CD4-positive, alpha-beta T cell treated with Interferon gamma for 1 hour (primary cell): Measurements from ENCODE around the gene STAP2.
A peak's percentile ranks its signal among the peaks of the same experiment; 100 is the strongest.
"Not testable (repeated sequence)": the region's sequence is repeated elsewhere in the genome, so short reads cannot be mapped to it uniquely, and the experiment has no call there.

Experiments
- DNase-seq: peaks from one replicate; pipeline ENCODE4 v3.0.0-alpha.2; 2020

STAP2 gene

DNA sequence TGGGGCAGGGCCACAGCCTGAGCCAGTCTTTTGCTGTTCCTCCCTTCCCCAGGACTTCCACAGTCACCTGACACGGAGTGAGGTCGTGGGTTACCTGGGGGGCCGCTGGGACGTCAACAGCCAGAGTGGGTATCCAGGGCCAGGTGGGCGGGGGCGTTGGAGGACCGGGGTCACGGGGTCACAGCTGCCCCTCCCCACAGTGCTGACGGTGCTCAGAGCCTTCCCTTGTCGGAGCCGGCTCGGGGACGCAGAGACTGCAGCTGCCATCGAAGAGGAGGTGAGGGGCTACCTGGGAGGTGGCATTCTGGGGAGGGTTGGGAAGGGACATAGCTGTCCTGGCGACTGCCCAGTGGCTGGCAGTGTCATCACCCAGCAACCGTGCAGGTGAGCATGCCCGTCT, 16.3 kb upstream of the STAP2 start:
- DNase-seq: no peak

DNA sequence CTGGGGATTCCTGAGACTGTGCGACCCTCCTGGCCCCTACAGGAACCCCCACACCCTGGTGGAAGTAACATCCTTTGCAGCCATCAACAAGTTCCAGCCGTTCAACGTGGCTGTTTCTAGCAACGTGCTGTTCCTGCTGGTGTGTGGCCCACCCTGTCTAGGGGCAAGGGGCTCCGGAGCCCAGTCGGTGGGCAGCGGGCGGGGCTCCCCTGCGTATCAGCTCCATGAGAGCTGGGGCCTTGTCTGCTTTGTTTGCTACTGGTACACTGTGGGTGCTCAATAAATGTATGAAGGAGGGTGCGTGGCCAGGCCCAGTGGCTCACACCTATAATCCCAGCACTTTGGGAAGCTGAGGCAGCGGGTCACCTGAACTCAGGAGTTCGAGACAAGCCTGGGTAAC, 15.7 kb upstream of the STAP2 start:
- no peak for DNase-seq

DNA sequence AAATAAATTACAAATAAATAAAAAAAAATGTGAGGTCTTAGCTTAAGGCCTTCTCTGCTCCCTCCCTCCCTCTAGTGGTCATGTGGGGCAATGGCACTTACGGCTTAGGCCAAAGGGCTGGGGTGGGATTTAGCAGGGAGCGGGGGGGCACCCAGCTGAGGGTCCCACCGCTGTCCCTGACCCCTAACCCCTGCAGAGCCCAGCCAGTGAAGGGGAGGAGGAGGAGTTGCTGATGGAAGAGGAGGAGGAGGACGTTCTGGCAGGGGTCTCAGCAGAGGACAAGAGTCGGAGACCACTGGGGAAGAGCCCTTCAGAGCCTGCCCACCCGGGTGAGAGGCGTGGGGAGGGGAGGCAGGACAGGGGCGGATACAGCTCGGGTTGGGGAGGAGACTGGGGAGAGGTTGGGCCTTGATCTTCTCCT, 14.1 kb upstream of the STAP2 start:
- peak; percentile 48 for DNase-seq

DNA sequence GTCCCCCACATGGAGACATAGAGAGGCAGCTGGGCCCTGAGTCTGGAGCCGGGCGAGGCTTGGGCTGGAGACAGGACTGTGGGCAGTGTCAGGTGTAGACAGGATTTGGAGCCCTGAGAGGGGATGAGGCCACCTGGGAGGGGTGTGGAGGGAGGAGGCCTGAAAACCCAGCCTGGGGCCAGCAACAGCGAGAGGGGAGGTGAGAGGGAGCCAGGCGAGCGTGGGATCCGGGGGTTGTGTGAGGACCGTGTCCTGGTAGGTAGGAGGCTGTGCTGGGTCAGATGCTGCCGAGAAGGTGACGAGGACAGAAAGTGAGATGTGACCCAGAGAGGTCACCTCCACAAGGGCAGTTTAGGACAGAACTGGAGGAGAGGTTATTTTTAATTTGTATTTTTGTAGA, 12.1 kb upstream of the STAP2 start:
- no peak for DNase-seq

DNA sequence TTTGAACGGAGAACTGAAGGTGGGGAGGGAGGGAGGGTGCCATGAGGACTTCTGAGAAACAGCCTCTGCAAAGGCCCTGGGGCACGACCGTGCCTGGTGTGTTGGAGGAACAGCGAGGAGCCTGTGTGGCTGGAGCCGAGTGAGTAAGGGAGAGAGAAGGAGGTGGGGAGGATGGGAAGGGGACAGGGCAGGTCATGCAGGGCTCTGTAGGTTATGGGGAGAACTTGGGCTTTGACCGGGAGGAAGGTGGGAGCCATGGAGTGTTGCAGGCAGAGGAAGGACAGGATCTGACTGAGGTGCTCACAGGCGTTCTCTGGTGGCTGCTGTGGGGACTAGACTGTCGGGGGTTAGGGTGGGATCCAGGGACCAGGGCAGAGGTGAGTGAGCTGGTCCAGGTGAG, 11.5 kb upstream of the STAP2 start:
- DNase-seq: no peak

DNA sequence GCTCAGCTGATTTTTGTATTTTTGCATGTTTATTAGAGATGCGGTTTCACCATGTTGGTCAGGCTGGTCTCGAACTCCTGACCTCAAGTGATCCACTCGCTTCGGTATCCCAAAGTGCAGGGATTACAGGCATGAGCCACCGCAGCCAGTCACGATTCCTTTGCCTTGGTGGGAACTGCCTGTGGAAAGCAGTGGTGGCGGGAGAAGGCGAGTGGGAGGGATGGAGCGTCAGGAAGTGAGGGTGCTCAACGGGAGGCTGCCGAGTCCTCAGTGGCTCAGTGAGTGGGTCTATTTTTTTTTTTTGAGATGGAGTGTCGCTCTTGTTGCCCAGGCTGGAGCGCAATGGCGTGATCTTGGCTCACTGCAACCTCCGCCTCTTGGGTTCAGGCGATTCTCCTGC, 10.6 kb upstream of the STAP2 start:
- not testable (repeated sequence) for DNase-seq

DNA sequence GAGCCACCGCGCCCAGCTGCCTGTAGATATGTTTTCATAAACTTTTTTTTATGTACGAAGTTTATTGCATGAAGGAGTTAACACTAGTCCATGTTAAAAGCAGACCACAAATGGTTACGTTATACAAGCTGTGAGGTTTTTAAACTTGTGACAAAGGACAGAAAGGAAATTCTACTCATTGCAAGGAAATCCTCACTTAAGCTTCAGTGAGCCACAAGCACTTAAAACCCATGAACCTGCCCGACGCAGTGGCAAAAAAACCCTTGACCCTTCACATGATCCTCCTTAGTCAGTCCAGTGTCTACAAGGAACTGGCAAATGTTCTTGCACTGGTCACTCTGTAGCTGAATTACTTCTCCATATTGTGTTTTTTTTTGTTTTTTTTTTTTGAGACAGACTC, 8.9 kb upstream of the STAP2 start:
- DNase-seq: no peak

DNA sequence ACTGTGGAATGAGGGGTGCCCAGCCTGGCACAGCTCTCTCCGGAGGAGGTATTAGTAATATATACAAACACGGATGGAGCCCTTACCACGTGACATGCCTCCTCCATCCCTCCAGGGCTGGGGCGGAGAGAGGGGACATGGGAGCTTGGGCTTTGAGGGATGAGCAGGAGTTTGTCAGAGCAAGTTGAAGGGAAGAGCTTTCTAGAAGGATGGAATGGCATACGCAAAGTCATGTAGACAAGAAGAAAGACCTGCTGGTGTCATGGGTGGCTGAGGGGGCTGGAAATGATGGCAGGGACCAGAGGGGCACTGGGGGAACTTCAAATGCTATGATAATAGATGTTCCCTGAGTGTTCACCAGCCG, 7.4 kb upstream of the STAP2 start:
- DNase-seq: no peak

DNA sequence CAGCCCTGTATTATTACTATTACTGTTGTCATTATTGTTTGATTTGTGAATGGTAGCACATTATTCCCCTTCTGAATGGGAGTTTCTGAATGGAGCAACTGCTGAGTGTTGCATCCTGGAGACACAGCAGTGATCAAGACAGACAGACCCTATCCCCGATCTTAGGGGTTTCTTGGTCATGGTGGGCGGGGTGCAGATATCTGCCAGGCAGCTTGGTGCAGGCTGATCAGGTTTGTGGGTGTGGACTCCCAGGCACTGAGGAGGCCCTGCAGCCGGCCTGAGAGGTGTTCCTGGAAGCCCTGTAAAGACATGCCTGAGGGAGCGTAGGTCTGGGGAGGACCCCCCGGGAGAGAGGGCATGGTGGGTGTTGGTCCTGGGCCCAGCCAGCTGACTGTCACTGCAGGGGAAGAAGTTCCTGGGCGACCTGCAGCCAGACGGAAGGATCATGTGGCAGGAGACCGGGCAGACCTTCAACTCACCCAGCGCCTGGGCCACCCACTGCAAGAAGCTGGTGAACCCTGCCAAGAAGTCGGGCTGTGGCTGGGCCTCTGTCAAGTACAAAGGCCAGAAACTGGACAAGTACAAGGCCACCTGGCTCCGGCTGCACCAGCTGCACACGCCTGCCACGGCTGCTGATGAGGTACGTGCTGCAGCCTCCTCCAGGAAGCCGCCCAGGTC, 6.9 kb upstream of the STAP2 start:
- no peak for DNase-seq

DNA sequence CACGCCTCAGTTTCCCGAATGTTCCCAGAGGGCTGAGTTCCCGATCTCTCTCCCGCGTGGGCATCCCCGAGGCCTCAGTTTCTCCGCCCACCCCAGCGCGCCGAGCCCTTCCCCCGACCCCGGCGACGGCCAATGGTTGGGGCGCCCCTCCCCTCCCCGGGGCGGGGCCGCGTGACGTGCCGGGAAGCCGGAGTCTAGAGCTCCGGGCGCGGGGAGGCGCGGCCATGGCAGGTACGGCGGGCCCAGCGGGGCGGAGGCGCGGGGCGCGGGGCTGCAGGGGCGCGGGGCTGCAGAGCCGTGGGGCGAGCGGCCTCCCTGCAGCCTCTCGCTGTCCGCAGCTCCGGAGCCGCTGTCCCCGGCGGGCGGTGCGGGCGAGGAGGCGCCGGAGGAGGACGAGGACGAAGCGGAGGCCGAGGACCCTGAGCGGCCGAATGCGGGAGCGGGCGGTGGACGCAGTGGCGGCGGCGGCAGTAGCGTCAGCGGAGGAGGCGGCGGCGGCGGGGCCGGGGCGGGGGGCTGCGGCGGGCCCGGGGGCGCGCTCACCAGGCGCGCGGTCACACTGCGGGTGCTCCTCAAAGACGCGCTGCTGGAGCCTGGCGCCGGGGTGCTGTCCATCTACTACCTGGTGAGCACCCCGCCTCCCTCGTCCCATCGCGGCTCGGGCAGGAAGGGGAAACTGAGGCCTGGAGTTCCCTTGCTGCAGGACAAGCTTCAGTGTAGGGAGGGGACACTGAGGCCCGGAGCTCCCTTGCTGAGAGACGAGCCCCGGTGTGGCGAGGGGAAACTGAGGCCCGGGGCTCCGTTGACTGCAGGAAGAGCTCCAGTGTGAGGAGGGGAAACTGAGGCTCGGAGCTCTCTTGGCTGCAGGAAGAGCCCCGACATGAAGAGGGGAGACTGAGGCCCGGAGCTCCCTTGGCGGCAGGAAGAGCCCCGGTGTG, 5.0 kb upstream of the STAP2 start, which contains the start of gene MPND:
TSS of gene MPND (plus strand) at position 193 of the 938 bp plus-strand sequence. CDS start at position 225, 32 bp downstream.
- DNase-seq: peak; percentile 85

DNA sequence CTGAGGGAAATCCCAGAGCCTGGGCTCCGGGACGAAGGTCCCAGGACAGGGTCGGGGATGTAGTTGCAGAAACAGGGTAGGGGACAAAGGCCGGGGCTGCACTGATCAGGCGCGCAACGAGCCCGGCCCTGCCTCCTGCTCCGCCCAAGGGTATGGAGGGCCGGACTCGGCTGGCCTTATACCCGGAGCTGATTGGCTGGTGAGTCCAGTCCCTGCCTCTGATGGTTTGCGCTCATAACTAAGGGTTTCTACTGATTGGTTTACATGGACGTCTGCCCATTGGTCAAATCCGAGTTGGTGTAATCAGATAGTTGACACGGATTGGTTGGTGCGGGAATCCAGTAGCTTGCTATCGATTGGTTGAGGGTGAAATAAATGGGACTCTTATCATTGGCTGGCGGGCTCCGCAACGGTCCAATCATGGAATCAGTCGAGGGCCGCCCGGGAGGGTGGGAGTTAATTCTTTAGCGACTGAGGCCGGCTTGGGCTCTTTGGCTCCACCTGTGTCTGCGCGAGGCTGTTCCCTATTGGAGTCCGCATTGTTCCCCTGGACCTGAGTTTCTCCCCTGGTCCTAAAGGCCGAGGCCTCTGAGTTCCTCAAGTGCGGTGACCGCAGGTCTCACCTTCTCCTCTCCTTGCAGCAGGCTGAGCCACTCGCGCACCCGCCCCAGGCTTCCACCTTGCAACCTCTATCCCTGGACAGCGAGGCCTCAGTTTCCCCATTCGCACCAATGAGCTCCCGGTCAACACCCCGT, 4.2 kb upstream of the STAP2 start:
- peak; percentile 97 for DNase-seq

DNA sequence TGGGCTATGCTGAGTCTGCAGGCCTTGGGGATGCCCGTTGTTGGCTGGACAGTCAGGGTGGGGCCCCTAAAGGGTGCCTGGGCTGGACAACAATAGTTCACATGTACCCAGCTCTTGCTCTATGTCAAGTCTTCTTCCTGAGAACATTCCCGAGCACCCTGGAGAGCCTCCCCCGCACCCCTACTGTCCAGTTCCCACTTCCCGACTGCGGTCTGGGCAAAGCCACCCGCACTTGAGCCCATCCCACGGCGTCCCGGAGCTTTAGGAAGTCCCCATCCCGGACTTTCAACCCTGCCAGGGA, 3.6 kb upstream of the STAP2 start:
- no peak for DNase-seq

DNA sequence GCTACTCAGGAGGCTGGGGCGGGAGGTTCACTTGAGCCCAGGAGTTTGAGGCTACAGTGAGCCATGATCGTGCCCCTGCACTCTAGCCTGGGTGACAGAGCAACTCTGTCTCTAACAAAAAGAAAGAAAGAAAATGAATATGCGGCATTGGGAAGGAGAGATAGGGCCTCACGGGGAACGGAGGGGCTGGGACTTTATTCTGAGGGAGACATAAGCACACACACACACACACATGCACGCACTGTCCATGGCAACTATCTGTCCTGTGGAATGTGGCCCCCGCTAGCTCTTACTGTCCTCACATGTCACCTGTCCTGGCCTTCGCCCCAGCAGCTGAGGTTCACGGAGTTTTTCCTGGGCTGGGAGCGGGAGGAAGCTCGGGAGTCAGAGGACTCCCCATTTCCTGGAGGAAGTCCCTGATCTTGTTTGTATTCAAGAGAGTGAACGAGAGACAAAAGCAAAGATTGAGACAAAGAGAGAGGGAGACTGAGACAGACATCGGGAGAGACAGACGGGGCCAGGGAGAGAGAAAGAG, 654 bp downstream of the STAP2 start:
- DNase-seq: no peak

DNA sequence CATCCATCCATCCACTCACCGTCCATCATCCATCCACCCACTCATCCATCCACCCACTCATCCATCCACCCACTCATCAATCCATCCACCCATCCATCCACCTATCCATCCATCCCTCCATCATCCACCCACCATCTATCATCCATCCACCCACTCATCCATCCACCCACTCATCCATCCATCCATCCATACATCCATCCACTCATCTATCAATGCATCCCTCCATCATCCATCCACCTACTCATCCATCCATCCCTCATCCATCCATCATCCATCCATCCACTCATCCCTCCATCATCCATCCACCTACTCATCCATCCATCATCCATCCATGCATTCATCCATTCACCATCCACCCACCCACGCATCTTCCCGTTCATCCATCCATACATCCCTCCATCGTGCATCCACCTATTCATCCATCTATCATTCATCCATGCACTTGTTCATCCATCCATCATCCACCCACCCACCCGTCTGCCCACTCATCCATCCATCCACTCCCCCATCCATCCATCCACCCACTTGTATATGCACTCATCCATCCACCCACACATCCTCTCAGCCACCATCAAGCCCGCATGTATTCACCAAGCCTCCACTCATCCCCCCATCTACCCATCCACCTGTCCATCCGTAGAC, 3.6 kb downstream of the STAP2 start:
- no peak for DNase-seq

DNA sequence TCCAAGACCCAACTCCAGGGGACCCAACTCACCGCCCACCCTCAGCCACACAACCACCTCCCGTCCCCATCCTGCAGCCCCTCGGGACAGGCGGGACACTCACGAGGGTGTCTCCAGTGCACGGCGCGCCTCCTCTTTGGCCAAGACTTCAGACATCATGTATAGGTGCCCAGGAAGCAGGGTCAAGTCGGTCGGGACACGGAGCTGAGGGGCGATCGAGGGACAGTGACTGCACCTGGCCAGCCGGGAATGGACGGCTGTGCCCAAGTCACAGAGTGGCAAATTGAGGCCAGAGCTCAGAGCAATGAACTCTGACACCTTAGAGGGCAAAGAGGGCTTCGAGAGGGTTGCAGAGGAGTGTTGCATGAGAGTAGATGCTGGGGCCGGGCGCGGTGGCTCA, 8.8 kb downstream of the STAP2 start:
- DNase-seq: no peak

DNA sequence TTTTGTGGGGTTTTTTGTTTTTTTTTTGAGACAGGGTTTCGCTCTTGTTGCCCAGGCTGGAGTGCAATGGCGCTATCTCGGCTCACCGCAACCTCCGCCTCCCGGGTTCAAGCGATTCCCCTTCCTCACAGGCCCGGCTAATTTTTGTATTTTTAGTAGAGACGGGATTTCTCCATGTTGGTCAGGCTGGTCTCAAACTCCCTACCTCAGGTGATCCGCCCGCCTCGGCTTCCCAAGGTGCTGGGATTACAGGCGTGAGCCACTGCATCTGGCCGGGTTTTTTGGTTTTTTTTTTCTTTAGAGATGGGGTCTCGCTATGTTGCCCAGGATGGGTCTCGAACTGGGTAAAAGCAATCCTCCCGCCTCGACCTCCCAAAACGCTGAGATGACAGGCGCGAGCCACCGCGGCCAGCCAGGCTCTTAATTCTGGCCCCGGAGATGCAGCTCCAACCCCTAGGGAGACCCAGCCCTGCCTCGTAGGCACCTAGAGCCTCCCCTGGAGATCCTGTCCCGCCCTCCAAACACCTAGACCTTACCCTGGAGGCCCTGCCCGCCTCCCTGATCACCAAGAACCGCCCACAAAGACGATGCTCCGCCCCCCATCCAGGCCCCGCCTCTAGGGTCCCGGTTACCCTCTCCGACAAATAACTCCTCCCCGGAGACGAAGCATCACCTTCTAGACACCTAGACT, 9.5 kb downstream of the STAP2 start:
- DNase-seq: peak; percentile 19

DNA sequence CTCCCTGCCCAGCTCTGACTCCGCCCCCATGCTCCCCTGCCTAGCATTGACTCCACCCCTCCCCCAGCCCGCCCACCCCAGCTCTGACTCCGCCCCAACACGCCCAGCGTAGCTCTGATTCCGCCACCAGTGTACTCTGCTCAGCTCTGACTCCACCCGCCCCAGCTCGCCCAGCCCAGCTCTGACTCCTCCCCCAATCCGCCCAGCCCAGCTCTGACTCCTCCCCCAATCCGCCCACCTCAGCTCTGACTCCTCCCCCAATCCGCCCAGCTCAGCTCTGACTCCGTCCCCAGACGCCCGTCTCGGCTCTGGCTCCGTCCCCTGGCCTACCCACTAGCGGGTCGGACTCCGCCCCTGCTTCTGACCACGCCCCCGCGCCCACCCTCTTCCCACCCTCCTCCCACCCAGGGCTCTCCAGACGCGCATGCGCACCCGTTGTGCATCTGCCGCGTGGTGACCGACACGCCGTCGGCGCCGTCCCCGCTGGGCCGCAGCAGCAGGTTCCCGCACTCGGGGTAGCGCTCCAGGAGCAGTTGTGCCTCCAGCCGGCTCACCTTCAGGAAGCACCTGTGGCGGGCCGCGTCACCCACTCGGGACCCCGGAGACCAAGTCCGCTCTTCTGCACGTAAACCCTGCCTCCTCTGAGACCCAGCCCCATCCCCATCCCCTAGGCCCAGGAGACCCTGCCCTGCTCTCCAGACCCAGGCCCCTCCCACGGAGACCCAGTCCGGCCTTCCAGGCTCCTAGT, 10.2 kb downstream of the STAP2 start:
- peak; percentile 96 for DNase-seq

DNA sequence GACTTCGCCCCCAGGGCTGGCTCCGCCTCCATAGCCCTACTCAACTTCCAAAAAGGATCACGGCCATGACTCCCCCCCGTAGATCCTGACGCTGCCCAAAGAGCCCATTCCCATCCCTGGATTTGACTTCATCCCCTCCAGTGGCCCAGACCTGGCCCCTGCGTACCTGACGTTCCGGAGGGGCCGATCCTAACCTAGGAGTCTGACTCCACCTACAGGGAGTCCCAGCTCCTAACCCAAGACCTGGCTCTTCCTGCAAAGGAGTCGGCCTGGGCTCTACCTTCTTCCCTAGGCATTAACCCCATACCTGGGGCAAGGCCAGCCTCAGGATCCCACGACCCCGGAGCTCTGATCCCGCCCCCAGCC, 10.8 kb downstream of the STAP2 start:
- DNase-seq: no peak

DNA sequence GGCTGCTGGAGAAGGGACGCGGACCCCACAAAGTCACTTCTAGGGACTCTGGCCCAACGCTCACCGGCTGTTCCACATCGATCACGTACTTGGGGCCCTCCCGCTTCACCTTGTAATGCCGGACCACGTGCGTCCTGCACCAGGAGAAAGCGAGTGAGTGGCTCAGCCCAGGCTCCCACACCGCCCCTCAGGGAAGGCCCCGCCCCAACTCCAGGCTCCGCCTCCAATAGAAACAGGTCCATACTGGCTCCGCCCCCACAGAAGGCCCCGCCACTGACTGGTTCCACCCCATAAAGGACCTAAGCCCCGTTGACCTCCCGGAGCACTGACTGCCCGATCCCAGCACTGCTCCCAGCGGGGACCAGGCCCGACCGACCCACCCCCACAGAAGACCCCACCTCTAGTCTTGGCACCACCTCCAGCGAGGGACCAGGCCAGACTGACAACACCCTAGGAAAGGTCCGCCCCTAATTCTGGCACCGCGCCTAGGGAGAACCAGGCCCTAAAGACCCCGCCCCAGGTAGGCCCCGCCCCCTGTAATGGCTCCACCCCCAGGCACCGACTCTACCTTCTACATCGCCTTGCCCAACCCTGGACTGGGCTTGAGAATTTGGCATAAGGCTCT, 11.3 kb downstream of the STAP2 start:
- peak; percentile 74 for DNase-seq

DNA sequence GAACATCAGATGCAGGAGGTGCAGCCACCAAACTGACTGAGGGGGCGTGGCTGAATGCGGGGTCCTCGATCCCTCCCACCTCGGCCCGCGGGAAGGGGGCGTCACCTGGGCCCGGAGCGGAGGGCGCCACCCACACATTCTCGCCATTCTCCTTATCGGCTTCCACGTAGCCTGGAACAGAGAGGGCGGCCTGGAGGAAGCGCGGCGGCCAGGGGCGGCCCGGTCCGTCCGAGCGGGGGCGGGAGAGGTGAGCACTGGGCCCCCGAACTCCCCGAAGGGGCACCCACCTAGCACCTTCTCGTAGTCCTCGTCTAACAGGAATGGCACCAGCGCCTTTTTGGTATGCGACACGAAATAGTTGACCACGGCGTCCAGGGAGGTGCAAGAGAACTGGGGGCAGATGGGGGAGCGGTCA, 11.8 kb downstream of the STAP2 start:
- no peak for DNase-seq

DNA sequence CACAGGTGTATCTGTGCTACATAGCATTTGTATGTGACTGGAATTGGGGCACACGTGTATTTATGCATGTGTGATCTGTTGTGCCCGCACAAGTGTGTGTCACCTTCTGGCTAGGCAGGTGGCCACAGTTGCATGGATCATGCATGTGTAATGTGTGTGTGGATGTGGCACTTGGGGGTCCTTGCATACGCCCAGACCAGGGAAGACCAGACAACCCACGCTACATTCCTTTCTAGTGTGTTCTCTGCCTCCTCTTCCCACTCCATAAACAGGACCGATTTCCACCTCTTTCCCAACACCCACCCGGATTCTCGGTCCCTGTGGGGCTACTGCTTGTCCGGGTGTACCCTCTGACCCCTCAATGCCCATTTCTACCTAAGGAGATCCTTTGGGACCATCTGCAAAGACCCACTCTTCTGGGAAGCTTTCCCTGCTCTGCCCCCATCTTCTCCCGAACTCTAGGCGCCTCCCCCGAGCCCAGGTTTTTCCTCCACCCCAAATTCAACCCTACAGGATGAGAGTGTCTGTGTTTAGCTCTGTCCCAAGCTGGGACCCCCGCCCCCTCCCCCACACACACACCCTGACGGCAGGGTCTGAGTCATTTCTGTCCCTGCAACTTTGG, 12.3 kb downstream of the STAP2 start:
- DNase-seq: no peak
